WTC11 (cell line): ENCODE results near the gene TMEM200A. TPM values are rescaled to one million over a fixed set of nuclear protein-coding genes. Genes with fewer than 3 reads are reported as not detected.

Source experiments
- ATAC-seq: fragments of 200-7000 bp; cut with Tn5 transposase; 2 replicates; pipeline ENCODE4 v1.10.0; 2021; ENCODE audit warnings: mild to moderate bottlenecking, moderate library complexity
- CTCF ChIA-PET: fragments of 300-600 bp; sonication (Branson Sonifier 250); formaldehyde crosslinking; loops from one replicate; lab custom pipeline; 2021; ENCODE audit warnings: antibody characterized with exemption; lab: Charles Lee
- POLR2A ChIA-PET: fragments of 350-600 bp; sonication (Branson Sonifier 250); formaldehyde crosslinking; loops from one replicate; lab custom pipeline; 2021; ENCODE audit warnings: antibody characterized with exemption; lab: Charles Lee
- DNase-seq: peaks from one replicate; pipeline ENCODE4 v3.0.0; 2021; ENCODE audit warnings: low spot score
- H3K27ac Mint-ChIP-seq: 2 replicates; pipeline ENCODE4 v1.8.0; 2021; ENCODE audit warnings: mixed read lengths
- H3K27me3 Mint-ChIP-seq: 2 replicates; pipeline ENCODE4 v1.8.0; 2021; ENCODE audit warnings: low read depth, mild to moderate bottlenecking, moderate library complexity, mixed read lengths
- H3K36me3 Mint-ChIP-seq: 2 replicates; pipeline ENCODE4 v1.8.0; 2021; ENCODE audit warnings: mixed read lengths
- H3K4me1 Mint-ChIP-seq: 2 replicates; pipeline ENCODE4 v1.8.0; 2022; ENCODE audit warnings: mixed read lengths
- H3K4me3 Mint-ChIP-seq: 2 replicates; pipeline ENCODE4 v1.8.0; 2021; ENCODE audit warnings: mild to moderate bottlenecking, moderate library complexity, mixed read lengths
- H3K9me3 Mint-ChIP-seq: 2 replicates; pipeline ENCODE4 v1.8.0; 2021; ENCODE audit warnings: mixed read lengths
- AR ChIP-seq: fragments of 250-450 bp; sonication (Bioruptor Pico); IDR thresholded peaks from 2 replicates; pipeline ENCODE4 v1.9.0; 2021; ENCODE audit warnings: mild to moderate bottlenecking
- ATF3 ChIP-seq: sonication (generic); formaldehyde crosslinking; conservative IDR thresholded peaks from 2 replicates; pipeline ENCODE4 v1.8.1; 2022; ENCODE audit warnings: mild to moderate bottlenecking, missing genetic modification reagents
- ATF6 ChIP-seq: sonication (generic); formaldehyde crosslinking; IDR thresholded peaks from 2 replicates; pipeline ENCODE4 v1.8.1; 2023; ENCODE audit warnings: mild to moderate bottlenecking, missing genetic modification reagents
- E2F5 ChIP-seq: sonication (generic); formaldehyde crosslinking; IDR thresholded peaks from 2 replicates; pipeline ENCODE4 v1.8.1; 2022; ENCODE audit warnings: mild to moderate bottlenecking, moderate library complexity, missing genetic modification reagents
- FOXP4 ChIP-seq: sonication (generic); formaldehyde crosslinking; IDR thresholded peaks from 2 replicates; pipeline ENCODE4 v1.8.0; 2022; ENCODE audit warnings: mild to moderate bottlenecking, missing genetic modification reagents
- IRF2 ChIP-seq: sonication (generic); formaldehyde crosslinking; IDR thresholded peaks from 2 replicates; pipeline ENCODE4 v1.8.0; 2022; ENCODE audit warnings: low read depth, missing genetic modification reagents, borderline replicate concordance
- MXD4 ChIP-seq: fragments of 250-450 bp; sonication (Bioruptor Pico); IDR thresholded peaks from 2 replicates; pipeline ENCODE4 v1.8.0; 2021; ENCODE audit warnings: mild to moderate bottlenecking, moderate library complexity, borderline replicate concordance
- NR3C1 ChIP-seq: sonication (generic); formaldehyde crosslinking; conservative IDR thresholded peaks from 2 replicates; pipeline ENCODE4 v1.8.1; 2023; ENCODE audit warnings: low read depth, mild to moderate bottlenecking, missing genetic modification reagents
- PREB ChIP-seq: sonication (generic); formaldehyde crosslinking; IDR thresholded peaks from 2 replicates; pipeline ENCODE4 v1.8.1; 2022; ENCODE audit warnings: mild to moderate bottlenecking, missing genetic modification reagents, moderate library complexity, borderline replicate concordance
- PRRX2 ChIP-seq: fragments of 250-450 bp; sonication (Bioruptor Pico); IDR thresholded peaks from 2 replicates; pipeline ENCODE4 v1.8.0; 2021; ENCODE audit warnings: mild to moderate bottlenecking
- SMAD3 ChIP-seq: sonication (generic); formaldehyde crosslinking; IDR thresholded peaks from 2 replicates; pipeline ENCODE4 v1.8.0; 2022; ENCODE audit warnings: missing genetic modification reagents, mild to moderate bottlenecking, borderline replicate concordance
- STAT6 ChIP-seq: sonication (generic); formaldehyde crosslinking; conservative IDR thresholded peaks from 2 replicates; pipeline ENCODE4 v1.8.1; 2023; ENCODE audit warnings: mild to moderate bottlenecking, low read depth, missing genetic modification reagents, moderate library complexity
- USF1 ChIP-seq: sonication (generic); formaldehyde crosslinking; IDR thresholded peaks from 2 replicates; pipeline ENCODE4 v1.8.0; 2022; ENCODE audit warnings: mild to moderate bottlenecking, missing genetic modification reagents
- ZNF138 ChIP-seq: sonication (generic); formaldehyde crosslinking; conservative IDR thresholded peaks from 2 replicates; pipeline ENCODE4 v1.8.1; 2022; ENCODE audit warnings: mild to moderate bottlenecking, moderate library complexity, missing genetic modification reagents
- ZNF232 ChIP-seq: sonication (generic); formaldehyde crosslinking; IDR thresholded peaks from 2 replicates; pipeline ENCODE4 v1.8.0; 2022; ENCODE audit warnings: mild to moderate bottlenecking, missing genetic modification reagents
- ZNF263 ChIP-seq: sonication (generic); formaldehyde crosslinking; IDR thresholded peaks from 2 replicates; pipeline ENCODE4 v1.8.1; 2022; ENCODE audit warnings: low read depth, mild to moderate bottlenecking, moderate library complexity, missing genetic modification reagents
- ZNF512 ChIP-seq: sonication (generic); formaldehyde crosslinking; IDR thresholded peaks from 2 replicates; pipeline ENCODE4 v1.8.1; 2022; ENCODE audit warnings: missing genetic modification reagents, borderline replicate concordance
- total RNA-seq: library from RNA; stranded (reverse); gene quantifications from 3 replicates; pipeline ENCODE4 v1.2.3, GENCODE V29; 2021

Gene TMEM200A
- total RNA-seq, 1 experiment from 2014 or later: 11.0 TPM

- TF ChIP-seq FOXP4: no peak
- TF ChIP-seq MXD4 (CRISPR knock-in tag): no peak
- TF ChIP-seq SMAD3: no peak
Measured at GRCh38 chr6:130467146-130468050, 101.6 kb downstream of the TMEM200A start (continued).

GRCh38 chr6:130470766-130471165, 104.9 kb downstream of the TMEM200A start:
- ChIA-PET CTCF (interaction anchor here (0.5 kb wide), 1 partner anchor 104 kb away, joined by 5 read pairs; no protein-coding TSS in a partner anchor), POLR2A (no interaction called here)
- H3K4me1 Mint-ChIP-seq: peaks cover 19% of the 10 kb centered on the region
- TF ChIP-seq E2F5 (CRISPR knock-in tag) (no peak), ZNF138 (no peak), ZNF263 (CRISPR knock-in tag) (no peak), NR3C1 (no peak), PREB (no peak), ATF6 (CRISPR knock-in tag) (no peak), ZNF512 (CRISPR knock-in tag) (no peak), ZNF232 (CRISPR knock-in tag) (no peak), USF1 (CRISPR knock-in tag) (no peak), SMAD3 (no peak)
- ATAC-seq (no peak), DNase-seq (no peak)
- no peaks in the 10 kb centered on the region for H3K27me3 Mint-ChIP-seq
- H3K27ac Mint-ChIP-seq: no peak overlapping the region
- peaks cover 24% of the 10 kb centered on the region for H3K9me3 Mint-ChIP-seq
- no peak overlapping the region for H3K4me3 Mint-ChIP-seq
- peaks cover 5% of the 10 kb centered on the region; the same call in 1 of the 2 replicates for H3K36me3 Mint-ChIP-seq

- DNase-seq (no peak), ATAC-seq (no peak)
- peaks cover 15% of the 10 kb centered on the region for H3K36me3 Mint-ChIP-seq
- ChIA-PET CTCF (no interaction called here), POLR2A (no interaction called here)
- H3K27ac Mint-ChIP-seq: no peak overlapping the region
- no peaks in the 10 kb centered on the region for H3K4me1 Mint-ChIP-seq
- H3K9me3 Mint-ChIP-seq: peaks cover 44% of the 10 kb centered on the region
- H3K4me3 Mint-ChIP-seq: no peak overlapping the region
- no peaks in the 10 kb centered on the region; the same call in 1 of the 2 replicates for H3K27me3 Mint-ChIP-seq
- TF ChIP-seq ATF3 (CRISPR knock-in tag) (no peak), AR (CRISPR knock-in tag) (no peak), IRF2 (CRISPR knock-in tag) (no peak), STAT6 (no peak), PRRX2 (CRISPR knock-in tag) (no peak)
Measured at GRCh38 chr6:130473886-130474285, 108.1 kb downstream of the TMEM200A start.
